Occipital lobe (tissue), 3 donors: ENCODE measurements around the gene ANXA4. TPM values are rescaled to one million over a fixed set of nuclear protein-coding genes. Genes with fewer than 3 reads are reported as not detected.

Source experiments
- DNase-seq: peaks from one replicate; lab custom pipeline; 2025; lab: John Stamatoyannopoulos, UW
- small RNA-seq: library from RNA; depleted of rRNA; stranded (forward); fragments of <200 nt; gene quantifications from one replicate; pipeline ENCODE3, GENCODE V24; 2014
- total RNA-seq: library from RNA; depleted of rRNA; stranded (reverse); fragments of >200 nt; gene quantifications from one replicate; pipeline ENCODE4 v1.2.3, GENCODE V29; 2014

ANXA4 gene
- total RNA-seq, 1 donor from 2014 or later, result 3.4 TPM

DNA sequence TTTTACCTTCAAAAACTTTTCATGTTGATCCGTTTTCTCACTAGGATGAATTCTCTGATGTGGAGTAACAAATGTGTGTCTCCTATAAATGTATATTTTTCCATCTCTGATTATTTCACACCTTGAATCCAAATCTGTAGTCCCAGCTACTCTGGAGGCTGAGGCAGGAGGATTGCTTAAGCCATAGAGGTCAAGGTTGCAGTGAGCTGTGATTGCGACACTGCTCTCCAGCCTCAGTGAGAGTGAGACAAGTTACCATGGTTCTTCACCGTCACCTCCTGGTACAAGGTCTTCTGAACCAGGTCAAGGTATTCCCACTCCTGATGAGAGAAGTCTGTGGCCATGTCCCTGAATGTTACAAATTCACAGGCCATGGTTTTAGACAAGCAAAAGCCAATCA lies 102.6 kb downstream of the ANXA4 start:
- DNase-seq, result no peak

DNA sequence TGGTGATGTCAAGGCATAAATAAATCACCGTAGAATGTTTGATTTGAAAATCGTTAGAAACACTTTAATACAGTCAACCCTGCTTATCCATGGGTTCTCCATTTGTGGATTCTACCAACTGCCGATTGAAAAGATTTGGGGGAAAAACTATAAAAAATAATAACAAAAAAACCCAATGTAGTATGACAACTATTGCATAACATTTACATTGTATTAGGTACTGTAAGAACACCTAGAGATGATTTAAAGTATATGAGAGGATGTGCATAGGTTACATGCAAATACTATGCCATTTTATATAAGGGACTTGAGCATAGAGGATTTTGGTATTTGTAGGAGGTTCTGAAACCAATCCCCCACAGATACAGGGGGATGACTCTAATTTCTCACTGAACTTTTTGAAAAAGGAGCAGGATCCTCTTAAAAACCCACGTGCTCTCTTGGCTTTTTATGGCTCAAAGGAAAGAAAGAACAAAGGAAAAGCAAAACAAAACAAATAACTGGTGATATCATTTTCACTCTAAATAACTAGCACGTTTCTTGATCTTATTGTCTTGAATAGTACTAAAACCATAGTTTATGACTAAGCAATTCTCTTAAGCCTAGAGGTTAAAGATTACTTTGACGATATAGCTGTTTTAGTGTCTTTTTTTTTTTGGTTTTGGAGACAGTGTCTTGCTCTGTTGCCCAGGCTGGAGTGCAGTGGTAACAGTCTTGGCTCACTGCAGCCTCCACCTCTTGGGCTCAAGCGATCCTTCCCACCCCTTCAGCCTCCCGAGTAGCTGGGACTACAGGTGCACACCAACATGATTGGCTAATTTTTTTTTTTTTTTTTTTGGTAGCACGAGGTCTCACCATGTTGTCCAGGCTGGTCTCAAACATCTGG lies 104.5 kb downstream of the ANXA4 start:
- DNase-seq, result no peak

DNA sequence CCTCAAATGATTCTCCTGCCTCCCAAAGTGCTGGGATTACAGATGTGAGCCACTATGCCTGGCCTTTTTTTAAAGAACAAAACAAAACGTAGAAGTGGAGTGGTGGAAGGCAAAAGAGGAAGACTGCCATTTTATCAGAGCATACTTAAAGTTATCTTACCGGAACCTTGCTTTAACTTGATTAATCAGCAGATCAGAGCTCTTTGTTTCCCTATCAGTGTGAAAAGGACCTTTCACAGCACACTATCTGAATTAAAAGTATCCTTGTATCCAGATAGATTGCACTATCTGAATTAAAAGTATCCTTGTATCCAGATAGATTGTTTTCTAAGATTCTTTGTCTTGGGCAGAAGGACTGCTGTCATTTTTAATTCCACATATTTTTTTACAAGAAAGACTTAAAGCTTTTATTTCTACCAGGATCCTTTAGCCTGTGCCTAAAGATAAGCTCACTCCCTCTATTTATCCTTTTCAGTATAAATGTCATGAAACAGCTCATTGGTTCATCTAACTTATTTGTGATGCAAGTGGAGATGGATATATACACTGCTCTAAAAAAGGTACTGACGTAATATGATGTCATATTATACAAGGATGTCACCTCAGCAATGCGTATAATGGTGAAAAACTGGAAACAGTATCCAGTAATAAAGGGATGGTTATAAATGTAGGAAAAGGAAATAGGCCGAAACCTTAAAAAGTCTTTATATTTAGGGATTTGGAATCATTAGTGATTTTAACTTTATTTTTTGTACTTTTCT lies 105.3 kb downstream of the ANXA4 start:
- DNase-seq, result no peak

DNA sequence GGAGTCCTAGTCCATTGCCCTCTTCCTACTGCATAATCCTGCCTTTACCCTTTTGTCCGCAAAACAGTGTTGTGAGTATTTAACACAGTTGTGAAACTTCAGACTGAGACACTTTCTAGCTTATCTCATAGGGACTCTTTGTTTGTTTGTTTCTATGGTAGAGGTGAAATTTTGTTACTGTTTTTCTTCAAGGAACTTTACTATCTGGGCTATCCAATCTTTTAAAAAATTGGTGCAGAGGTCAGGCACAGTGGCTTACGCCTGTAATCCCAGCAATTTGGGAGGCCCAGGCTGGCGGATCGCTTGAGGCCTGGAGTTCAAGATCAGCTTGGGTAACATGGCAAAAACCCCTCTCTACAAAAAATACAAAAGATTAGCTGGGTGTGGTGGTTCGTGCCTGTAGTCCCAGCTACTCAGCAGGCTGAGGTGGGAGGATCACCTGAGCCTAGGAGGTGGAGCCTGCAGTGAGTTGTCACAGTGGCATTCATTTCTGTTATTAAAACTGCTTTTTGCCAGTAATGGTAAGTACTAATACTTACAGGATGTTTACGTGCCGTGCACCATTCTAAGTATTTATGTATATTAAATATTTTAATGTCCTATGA lies 106.4 kb downstream of the ANXA4 start:
- DNase-seq, result no peak

DNA sequence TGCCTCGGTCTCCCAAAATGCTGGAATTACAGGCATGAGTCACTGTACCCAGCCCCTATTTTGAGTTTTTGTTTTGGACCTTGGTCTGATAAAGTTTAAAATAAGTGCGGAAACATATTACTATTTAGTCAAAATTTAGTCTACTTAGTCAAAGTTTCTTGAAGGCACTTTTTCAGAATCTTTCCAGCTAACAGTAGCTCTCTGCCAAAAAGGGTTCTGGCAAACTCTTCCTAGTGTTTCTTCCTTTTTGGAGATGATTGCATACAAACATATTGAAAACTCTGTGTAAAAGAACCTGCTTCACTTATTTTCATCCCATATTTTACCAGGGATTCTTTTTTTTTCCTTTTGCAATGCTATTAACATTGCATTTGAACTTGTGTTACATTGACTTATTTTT lies 116.3 kb downstream of the ANXA4 start:
- no peak for DNase-seq

DNA sequence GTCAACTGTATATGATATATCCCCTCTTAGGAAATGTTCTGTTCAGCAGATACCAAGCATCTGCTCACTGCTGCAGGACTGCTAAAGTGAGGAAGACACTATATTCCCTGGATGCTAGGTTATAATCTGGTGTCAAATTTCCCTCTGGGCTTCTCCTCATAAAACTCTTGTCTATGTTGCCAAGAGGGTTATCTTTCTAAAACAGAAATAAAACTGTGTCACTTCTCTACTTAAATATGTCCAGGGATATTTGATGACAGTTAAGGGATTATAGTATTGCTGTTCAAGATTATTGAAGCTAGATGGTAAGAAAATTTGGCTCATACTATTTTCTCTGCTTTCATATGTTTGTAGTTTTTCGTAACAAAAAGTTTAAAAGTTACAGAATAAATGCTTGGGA lies 121.4 kb downstream of the ANXA4 start:
- DNase-seq, result no peak

Small RNA genes lying within 50 kb of the gene (small RNA-seq; reads per million reads assigned to genes)
- not detected for gene RPL23AP92

Other genes starting within 250 kb of the ANXA4 start
- gene AAK1, start 98.4 kb upstream of the ANXA4 start, total RNA-seq, result 37.7 TPM
- 18.7 TPM for gene GMCL1, start 87.5 kb downstream of the ANXA4 start, total RNA-seq
- 41.6 TPM for gene SNRNP27, start 151.8 kb downstream of the ANXA4 start, total RNA-seq
- 12.9 TPM for gene MXD1, start 173.0 kb downstream of the ANXA4 start, total RNA-seq
- 2.8 TPM for gene ASPRV1, start 219.5 kb downstream of the ANXA4 start, total RNA-seq